Measurements from ENCODE around the gene SLC38A6. TPM values are rescaled to one million over a fixed set of nuclear protein-coding genes. Genes with fewer than 3 reads are reported as not detected.

The SLC38A6 gene
- total RNA-seq, 2 experiments from 2014 or later = 9.4 to 10.0 TPM

GRCh38 chr14:61042220-61042619 lies 61.2 kb downstream of the SLC38A6 start:
- ATAC-seq (ENCODE audit: poor library complexity) (no peak), DNase-seq (no peak)
- no peak overlapping the region for H3K27ac ChIP-seq (ENCODE audit: low read depth in 1 of 2, low read length in 2 of 2)
- Mint-ChIP-seq H3K4me1 (ENCODE audit: low read depth) (no peaks in the 10 kb centered on the region), H3K27ac (no peak overlapping the region), H3K36me3 (ENCODE audit: low read depth) (peaks cover 18% of the 10 kb centered on the region), H3K4me3 (no peak overlapping the region), H3K9me3 (no peaks in the 10 kb centered on the region), H3K27me3 (no peaks in the 10 kb centered on the region)
- no peak for TF ChIP-seq CTCF (IDR thresholded peaks at IDR 0.05)
- no peak overlapping the region for H3K4me3 ChIP-seq (ENCODE audit: low read length)
- POLR2A ChIA-PET = no interaction called here
- intact Hi-C loops (cut with DNase I, micrococcal nuclease) = no loop called here
- CTCF ChIA-PET = interaction anchor here (1.4 kb wide), 1 partner anchor 11 kb away, joined by 3 read pairs; no protein-coding TSS in a partner anchor
- H3K27me3 ChIP-seq (ENCODE audit: control insufficient read depth in 1 of 2, insufficient read depth in 2 of 2, low read length in 2 of 2) = no peaks in the 10 kb centered on the region
- no peaks in the 10 kb centered on the region for H3K4me1 ChIP-seq (ENCODE audit: insufficient read depth, low read length)
- no peaks in the 10 kb centered on the region for H3K36me3 ChIP-seq (ENCODE audit: insufficient read depth, low read length)
- H3K9me3 ChIP-seq (ENCODE audit: control insufficient read depth in 1 of 2, insufficient read depth in 1 of 2, low read length in 2 of 2) = no peaks in the 10 kb centered on the region

- Histone ChIP-seq H3K9me3 (ENCODE audit: control insufficient read depth in 1 of 2, insufficient read depth in 1 of 2, low read length in 2 of 2) (no peaks in the 10 kb centered on the region), H3K27me3 (ENCODE audit: control insufficient read depth in 1 of 2, insufficient read depth in 2 of 2, low read length in 2 of 2) (no peaks in the 10 kb centered on the region), H3K4me1 (ENCODE audit: insufficient read depth, low read length) (no peaks in the 10 kb centered on the region), H3K27ac (ENCODE audit: low read depth in 1 of 2, low read length in 2 of 2) (no peak overlapping the region), H3K36me3 (ENCODE audit: insufficient read depth, low read length) (no peaks in the 10 kb centered on the region), H3K4me3 (ENCODE audit: low read length) (no peak overlapping the region)
- ATAC-seq (ENCODE audit: poor library complexity) (no peak), DNase-seq (no peak)
- H3K27ac Mint-ChIP-seq = no peak overlapping the region
- intact Hi-C loops (cut with DNase I, micrococcal nuclease) = no loop called here
- TF ChIP-seq CTCF (IDR thresholded peaks at IDR 0.05) = no peak
- H3K36me3 Mint-ChIP-seq (ENCODE audit: low read depth) = peaks cover 19% of the 10 kb centered on the region
- ChIA-PET CTCF (no interaction called here), POLR2A (no interaction called here)
- H3K9me3 Mint-ChIP-seq = no peaks in the 10 kb centered on the region
- H3K4me3 Mint-ChIP-seq = no peak overlapping the region
- no peaks in the 10 kb centered on the region for H3K4me1 Mint-ChIP-seq (ENCODE audit: low read depth)
- H3K27me3 Mint-ChIP-seq = no peaks in the 10 kb centered on the region
These were observed 62.5 kb downstream of the SLC38A6 start for GRCh38 chr14:61043506-61043905.

- H3K4me3 Mint-ChIP-seq = no peak overlapping the region
- TF ChIP-seq CTCF (IDR thresholded peaks at IDR 0.05) = no peak
- ChIA-PET POLR2A (no interaction called here), CTCF (no interaction called here)
- intact Hi-C loops (cut with DNase I, micrococcal nuclease) = no loop called here
- no peaks in the 10 kb centered on the region for H3K27me3 Mint-ChIP-seq
- ATAC-seq (ENCODE audit: poor library complexity) (no peak), DNase-seq (no peak)
- Histone ChIP-seq H3K36me3 (ENCODE audit: insufficient read depth, low read length) (no peaks in the 10 kb centered on the region), H3K27me3 (ENCODE audit: control insufficient read depth in 1 of 2, insufficient read depth in 2 of 2, low read length in 2 of 2) (no peaks in the 10 kb centered on the region), H3K9me3 (ENCODE audit: control insufficient read depth in 1 of 2, insufficient read depth in 1 of 2, low read length in 2 of 2) (no peaks in the 10 kb centered on the region), H3K4me1 (ENCODE audit: insufficient read depth, low read length) (no peaks in the 10 kb centered on the region), H3K4me3 (ENCODE audit: low read length) (no peak overlapping the region), H3K27ac (ENCODE audit: low read depth in 1 of 2, low read length in 2 of 2) (no peak overlapping the region)
- peaks cover 48% of the 10 kb centered on the region for H3K36me3 Mint-ChIP-seq (ENCODE audit: low read depth)
- H3K4me1 Mint-ChIP-seq (ENCODE audit: low read depth) = no peaks in the 10 kb centered on the region
- no peak overlapping the region for H3K27ac Mint-ChIP-seq
- H3K9me3 Mint-ChIP-seq = no peaks in the 10 kb centered on the region
These were observed 66.0 kb downstream of the SLC38A6 start for GRCh38 chr14:61047021-61047420.
